HepG2 (cell line): ENCODE data around the gene DPP6. TPM values are rescaled to one million over a fixed set of nuclear protein-coding genes. Genes with fewer than 3 reads are reported as not detected.

ENCODE experiments used
- ADNP ChIP-seq: sonication (generic); formaldehyde crosslinking; IDR thresholded peaks from 2 replicates; pipeline ENCODE4 v1.4.0; 2020; ENCODE audit warnings: missing genetic modification reagents
- ARNT2 ChIP-seq: sonication (generic); formaldehyde crosslinking; IDR thresholded peaks from 2 replicates; pipeline ENCODE4 v1.8.0; 2022; ENCODE audit warnings: mild to moderate bottlenecking, low read depth, missing genetic modification reagents, moderate library complexity
- EHMT2 ChIP-seq: fragments of 200-600 bp; sonication (generic); IDR thresholded peaks from 2 replicates; pipeline ENCODE4 v1.7.0; 2017; ENCODE audit warnings: antibody characterized with exemption, low read depth, low read length, borderline replicate concordance
- FOXJ3 ChIP-seq: sonication (generic); formaldehyde crosslinking; IDR thresholded peaks from 2 replicates; pipeline ENCODE4 v1.4.0; 2020; ENCODE audit warnings: missing genetic modification reagents, mild to moderate bottlenecking, borderline replicate concordance
- KAT7 ChIP-seq: IDR thresholded peaks from 2 replicates; pipeline ENCODE4 v1.6.1; 2018; ENCODE audit warnings: borderline replicate concordance, missing compliant biosample characterization
- MIXL1 ChIP-seq: IDR thresholded peaks from 2 replicates; pipeline ENCODE4 v1.6.1; 2016
- MTF1 ChIP-seq: sonication (generic); formaldehyde crosslinking; IDR thresholded peaks from 2 replicates; pipeline ENCODE4 v1.5.0; 2020; ENCODE audit warnings: missing genetic modification reagents
- PHF21A ChIP-seq: sonication (generic); formaldehyde crosslinking; IDR thresholded peaks from 2 replicates; pipeline ENCODE4 v1.5.0; 2020; ENCODE audit warnings: mild to moderate bottlenecking, missing genetic modification reagents
- RXRB ChIP-seq: IDR thresholded peaks from 2 replicates; pipeline ENCODE4 v1.6.1; 2016; ENCODE audit warnings: borderline replicate concordance, missing genetic modification reagents, missing compliant biosample characterization
- SALL2 ChIP-seq: sonication (generic); formaldehyde crosslinking; IDR thresholded peaks from 2 replicates; pipeline ENCODE4 v1.8.1; 2023; ENCODE audit warnings: mild to moderate bottlenecking, missing genetic modification reagents, inconsistent platforms
- ZBTB25 ChIP-seq: IDR thresholded peaks from 2 replicates; pipeline ENCODE4 v1.6.1; 2018; ENCODE audit warnings: missing genetic modification reagents
- ZC3H4 ChIP-seq: sonication (generic); formaldehyde crosslinking; IDR thresholded peaks from 2 replicates; pipeline ENCODE4 v1.4.0; 2020; ENCODE audit warnings: missing genetic modification reagents, borderline replicate concordance
- ZHX1 ChIP-seq: sonication (generic); formaldehyde crosslinking; IDR thresholded peaks from 2 replicates; pipeline ENCODE4 v1.8.1; 2022; ENCODE audit warnings: low read depth, mild to moderate bottlenecking, missing genetic modification reagents
- ZNF17 ChIP-seq: sonication (generic); formaldehyde crosslinking; IDR thresholded peaks from 2 replicates; pipeline ENCODE4 v1.5.0; 2020; ENCODE audit warnings: mild to moderate bottlenecking, missing genetic modification reagents
- ZNF275 ChIP-seq: sonication (generic); formaldehyde crosslinking; IDR thresholded peaks from 2 replicates; pipeline ENCODE4 v1.8.0; 2022; ENCODE audit warnings: missing genetic modification reagents, mild to moderate bottlenecking, inconsistent platforms, borderline replicate concordance
- ZNF710 ChIP-seq: sonication (generic); formaldehyde crosslinking; IDR thresholded peaks from 2 replicates; pipeline ENCODE4 v1.5.0; 2020; ENCODE audit warnings: mild to moderate bottlenecking, missing genetic modification reagents, borderline replicate concordance
- polyA plus RNA-seq, 8 experiments: library from polyadenylated mRNA; depleted of rRNA in 3 of 8; stranded (reverse) in 7 of 8; unstranded in 1 of 8; fragments of >200 nt; fragmentation: Illumina TruSeq in 4 of 8; extraction: Trizol in 4 of 8; gene quantifications; 2 replicates each; pipeline versions ENCODE4 v1.2.1 to v1.2.3, GENCODE V29; 2011 to 2016; ENCODE audit warnings: low read depth in 4 of 8, missing spikeins in 1 of 8, mixed read lengths in 1 of 8; ENCODE audit not compliant: insufficient read depth in 1 of 8
- total RNA-seq, 5 experiments: library from RNA; depleted of rRNA; stranded (reverse); fragments of >200 nt; fragmentation: Illumina TruSeq; extraction: Trizol; gene quantifications; 2 replicates each; pipeline ENCODE4 v1.2.3, GENCODE V29; 2016; ENCODE audit warnings: low read depth in 1 of 5
- TF ChIP-seq, protein P1 (sequence below): sonication (generic); formaldehyde crosslinking; IDR thresholded peaks from 2 replicates; pipeline ENCODE4 v1.8.0; 2022; ENCODE audit warnings: missing genetic modification reagents, low read depth, mild to moderate bottlenecking, borderline replicate concordance
- TF ChIP-seq, protein P2 (sequence below): sonication (generic); formaldehyde crosslinking; IDR thresholded peaks from 2 replicates; pipeline ENCODE4 v1.9.0; 2022; ENCODE audit warnings: missing genetic modification reagents, mild to moderate bottlenecking, borderline replicate concordance

DPP6 gene
- total and polyA plus RNA-seq, 2 of the 13 experiments (the other 11 are each of a cell fraction or from before 2014, with no cell fraction given) = not detected

DNA sequence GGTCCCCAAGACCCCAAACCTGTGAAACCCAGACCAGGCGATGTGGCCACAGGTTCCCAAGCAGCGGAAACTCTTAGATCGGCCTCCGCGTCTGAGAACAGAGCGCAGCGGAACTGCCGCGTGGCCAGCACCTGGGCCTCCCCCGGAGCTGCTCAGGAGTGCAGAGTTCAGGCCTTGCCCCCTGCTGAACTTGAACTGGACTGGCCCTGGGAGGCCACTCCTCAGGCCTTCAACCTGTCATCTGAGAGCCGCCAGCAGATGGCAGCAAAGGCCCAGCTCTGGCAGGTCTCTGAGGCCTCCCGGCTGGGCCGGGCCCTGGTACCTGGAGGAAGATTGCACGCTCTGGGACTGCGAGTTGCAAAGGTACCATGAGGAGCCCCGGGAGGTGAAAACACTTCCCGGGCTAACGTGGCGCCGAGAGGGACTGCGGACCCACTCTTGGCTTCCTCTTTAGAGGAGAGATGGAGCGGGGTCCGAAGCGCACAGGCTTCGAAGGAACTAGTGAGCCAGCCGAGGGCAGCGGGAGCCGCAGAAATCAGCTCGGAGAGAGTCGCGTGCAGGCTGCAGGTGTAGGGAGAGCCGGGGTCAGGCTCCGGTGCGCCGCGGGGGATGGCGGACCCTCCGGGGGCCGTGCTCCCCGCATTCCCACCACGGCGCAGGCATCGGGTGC, 861.6 kb downstream of the DPP6 start (continued):
- peak; percentile 39; the same call in 1 of the 2 replicates for TF ChIP-seq FOXJ3 (CRISPR knock-in tag)
- no peak for TF ChIP-seq MTF1
- peak; percentile 77; the same call in 1 of the 2 replicates for TF ChIP-seq ZNF275
- peak; percentile 83 for TF ChIP-seq ZNF710 (CRISPR knock-in tag)
- TF ChIP-seq, protein P1, sequence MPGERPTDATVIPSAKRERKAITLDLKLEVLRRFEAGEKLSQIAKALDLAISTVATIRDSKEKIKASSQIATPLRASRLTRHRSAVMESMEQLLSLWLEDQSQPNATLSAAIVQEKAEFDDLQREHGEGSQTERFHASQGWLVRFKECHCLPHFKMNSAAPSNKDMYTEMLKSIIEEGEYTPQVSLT (CRISPR knock-in tag) = no peak
- no peak; the same call in 1 of the 2 replicates for TF ChIP-seq EHMT2
- peak; percentile 58; the same call in 1 of the 2 replicates for TF ChIP-seq MIXL1
- no peak for TF ChIP-seq ZBTB25 (CRISPR knock-in tag)
- TF ChIP-seq ADNP (CRISPR knock-in tag) = no peak
- TF ChIP-seq, protein P2, sequence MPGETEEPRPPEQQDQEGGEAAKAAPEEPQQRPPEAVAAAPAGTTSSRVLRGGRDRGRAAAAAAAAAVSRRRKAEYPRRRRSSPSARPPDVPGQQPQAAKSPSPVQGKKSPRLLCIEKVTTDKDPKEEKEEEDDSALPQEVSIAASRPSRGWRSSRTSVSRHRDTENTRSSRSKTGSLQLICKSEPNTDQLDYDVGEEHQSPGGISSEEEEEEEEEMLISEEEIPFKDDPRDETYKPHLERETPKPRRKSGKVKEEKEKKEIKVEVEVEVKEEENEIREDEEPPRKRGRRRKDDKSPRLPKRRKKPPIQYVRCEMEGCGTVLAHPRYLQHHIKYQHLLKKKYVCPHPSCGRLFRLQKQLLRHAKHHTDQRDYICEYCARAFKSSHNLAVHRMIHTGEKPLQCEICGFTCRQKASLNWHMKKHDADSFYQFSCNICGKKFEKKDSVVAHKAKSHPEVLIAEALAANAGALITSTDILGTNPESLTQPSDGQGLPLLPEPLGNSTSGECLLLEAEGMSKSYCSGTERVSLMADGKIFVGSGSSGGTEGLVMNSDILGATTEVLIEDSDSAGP = peak; percentile 81
- TF ChIP-seq ARNT2 (CRISPR knock-in tag) = peak; percentile 42; the same call in 1 of the 2 replicates
- TF ChIP-seq KAT7 (CRISPR knock-in tag) = no peak
- 0 out of 2 replicates have a peak, but pooled peaks have one; percentile 30 for TF ChIP-seq ZHX1 (CRISPR knock-in tag)
- no peak for TF ChIP-seq ZNF17 (CRISPR knock-in tag)
- TF ChIP-seq SALL2 (CRISPR knock-in tag) = peak; percentile 71; the same call in 1 of the 2 replicates
- peak; percentile 77; the same call in 1 of the 2 replicates for TF ChIP-seq PHF21A (CRISPR knock-in tag)
- TF ChIP-seq ZC3H4 (CRISPR knock-in tag) = no peak
- TF ChIP-seq RXRB (CRISPR knock-in tag) = peak; percentile 99
